Keratinocyte (primary cell): Measurements from ENCODE around the gene GALNT9.

Experiments
- EZH2 ChIP-seq: IDR thresholded peaks from one replicate; pipeline ENCODE4 v1.6.1; 2012; ENCODE audit warnings: inconsistent platforms, mild to moderate bottlenecking, low read length, moderate library complexity
- TF ChIP-seq, protein P1 (sequence below), 3 experiments: IDR thresholded peaks in 1 of 3; conservative IDR thresholded peaks in 1 of 3; optimal IDR thresholded peaks in 1 of 3; 2 replicates in 2 of 3; 3 replicates in 1 of 3; pipeline versions ENCODE3 to v1.5.1; 2011; ENCODE audit warnings: low read length in 3 of 3, mild to moderate bottlenecking in 3 of 3, moderate library complexity in 2 of 3, control low read depth in 1 of 3, inconsistent platforms in 1 of 3; ENCODE audit not compliant: insufficient read depth in 2 of 3; ENCODE audit errors: extremely low read depth in 1 of 3

- TF ChIP-seq, protein P1, sequence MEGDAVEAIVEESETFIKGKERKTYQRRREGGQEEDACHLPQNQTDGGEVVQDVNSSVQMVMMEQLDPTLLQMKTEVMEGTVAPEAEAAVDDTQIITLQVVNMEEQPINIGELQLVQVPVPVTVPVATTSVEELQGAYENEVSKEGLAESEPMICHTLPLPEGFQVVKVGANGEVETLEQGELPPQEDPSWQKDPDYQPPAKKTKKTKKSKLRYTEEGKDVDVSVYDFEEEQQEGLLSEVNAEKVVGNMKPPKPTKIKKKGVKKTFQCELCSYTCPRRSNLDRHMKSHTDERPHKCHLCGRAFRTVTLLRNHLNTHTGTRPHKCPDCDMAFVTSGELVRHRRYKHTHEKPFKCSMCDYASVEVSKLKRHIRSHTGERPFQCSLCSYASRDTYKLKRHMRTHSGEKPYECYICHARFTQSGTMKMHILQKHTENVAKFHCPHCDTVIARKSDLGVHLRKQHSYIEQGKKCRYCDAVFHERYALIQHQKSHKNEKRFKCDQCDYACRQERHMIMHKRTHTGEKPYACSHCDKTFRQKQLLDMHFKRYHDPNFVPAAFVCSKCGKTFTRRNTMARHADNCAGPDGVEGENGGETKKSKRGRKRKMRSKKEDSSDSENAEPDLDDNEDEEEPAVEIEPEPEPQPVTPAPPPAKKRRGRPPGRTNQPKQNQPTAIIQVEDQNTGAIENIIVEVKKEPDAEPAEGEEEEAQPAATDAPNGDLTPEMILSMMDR (optimal IDR thresholded peaks at IDR 0.05 in 1 of 3, IDR thresholded peaks at IDR 0.05 in 1 of 3, conservative IDR thresholded peaks at IDR 0.05 in 1 of 3; ENCODE audit: extremely low read depth in 1 of 3, insufficient read depth in 2 of 3, low read length in 3 of 3) = no peak
- TF ChIP-seq EZH2 = no peak
Observed at GRCh38 chr12:132291402-132292175, 37.8 kb downstream of the GALNT9 start.
